HEK293 (cell line): Measurements from ENCODE around the gene ERBB4.

Experiments used
- BCL11B ChIP-seq: fragments of 450-650 bp; formaldehyde crosslinking; IDR thresholded peaks from 2 replicates; pipeline ENCODE4 v1.5.1; 2016; ENCODE audit warnings: low read depth, missing biosample characterization, missing genetic modification characterization
- CTCF ChIP-seq: fragments of 450-650 bp; formaldehyde crosslinking; IDR thresholded peaks from 2 replicates; pipeline ENCODE4 v1.5.1; 2016; ENCODE audit warnings: missing biosample characterization, missing genetic modification characterization
- MYNN ChIP-seq: fragments of 450-650 bp; formaldehyde crosslinking; IDR thresholded peaks from 2 replicates; pipeline ENCODE4 v1.5.1; 2016; ENCODE audit warnings: missing biosample characterization, missing genetic modification characterization, borderline replicate concordance
- WT1 ChIP-seq: fragments of 450-650 bp; formaldehyde crosslinking; IDR thresholded peaks from 2 replicates; pipeline ENCODE4 v1.5.1; 2016; ENCODE audit warnings: missing biosample characterization, missing genetic modification characterization
- YY1 ChIP-seq: fragments of 450-650 bp; formaldehyde crosslinking; IDR thresholded peaks from 2 replicates; pipeline ENCODE4 v1.5.1; 2018; ENCODE audit warnings: missing biosample characterization, missing genetic modification characterization
- ZBTB1 ChIP-seq: fragments of 450-650 bp; formaldehyde crosslinking; IDR thresholded peaks from 2 replicates; pipeline ENCODE4 v1.5.1; 2016; ENCODE audit warnings: missing biosample characterization, missing genetic modification characterization
- ZNF16 ChIP-seq: fragments of 450-650 bp; formaldehyde crosslinking; IDR thresholded peaks from 2 replicates; pipeline ENCODE4 v1.5.1; 2016; ENCODE audit warnings: low read depth, missing biosample characterization, missing genetic modification characterization
- ZNF398 ChIP-seq: fragments of 450-650 bp; formaldehyde crosslinking; IDR thresholded peaks from 2 replicates; pipeline ENCODE4 v1.5.1; 2017; ENCODE audit warnings: missing biosample characterization, missing genetic modification characterization
- ZNF548 ChIP-seq: fragments of 450-650 bp; formaldehyde crosslinking; IDR thresholded peaks from 2 replicates; pipeline ENCODE4 v1.5.1; 2016; ENCODE audit warnings: missing biosample characterization, missing genetic modification characterization
- ZNF670 ChIP-seq: fragments of 450-650 bp; formaldehyde crosslinking; IDR thresholded peaks from 2 replicates; pipeline ENCODE4 v1.5.1; 2016; ENCODE audit warnings: missing biosample characterization, missing genetic modification characterization, low read depth
- ZNF768 ChIP-seq: fragments of 450-650 bp; formaldehyde crosslinking; IDR thresholded peaks from 2 replicates; pipeline ENCODE4 v1.5.1; 2018; ENCODE audit warnings: missing biosample characterization, mild to moderate bottlenecking, missing genetic modification characterization

DNA sequence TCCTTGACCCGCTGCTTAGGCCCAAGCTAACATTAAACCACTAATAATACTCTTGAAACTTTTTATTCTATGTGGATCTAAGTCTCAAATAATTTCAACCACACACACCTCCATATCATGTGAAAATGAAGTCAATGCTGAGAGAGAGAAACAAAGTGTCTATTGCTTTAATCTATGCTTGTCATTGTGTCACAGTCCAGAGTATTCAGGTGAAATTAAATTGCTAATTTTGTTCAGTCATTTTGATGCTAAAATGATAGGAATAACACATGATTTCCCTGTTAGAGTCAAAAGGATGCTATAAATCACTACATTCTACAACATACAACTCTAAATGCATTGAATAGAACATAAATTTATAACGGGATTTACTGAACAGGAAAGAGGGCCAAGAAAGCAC lies 195.4 kb downstream of the ERBB4 start:
- TF ChIP-seq WT1 (tag by site-specific recombination): no peak
- no peak for TF ChIP-seq YY1 (tag by site-specific recombination)
- no peak for TF ChIP-seq BCL11B
- no peak for TF ChIP-seq ZNF398
- no peak for TF ChIP-seq CTCF (tag by site-specific recombination)
- TF ChIP-seq ZNF548 (tag by site-specific recombination): no peak
- TF ChIP-seq ZNF768 (tag by site-specific recombination): no peak
- TF ChIP-seq MYNN: no peak
- TF ChIP-seq ZNF670 (tag by site-specific recombination): no peak
- TF ChIP-seq ZNF16: no peak
- no peak for TF ChIP-seq ZBTB1 (tag by site-specific recombination)
